Fibroblast of villous mesenchyme (primary cell): ENCODE results near the gene TMEM185B. TPM values are rescaled to one million over a fixed set of nuclear protein-coding genes. Genes with fewer than 3 reads are reported as not detected.

Experiments
- DNase-seq: peaks from one replicate; pipeline ENCODE4 v3.0.0-alpha.2; 2010; ENCODE audit warnings: low read depth
- H3K4me3 ChIP-seq: 2 replicates; pipeline ENCODE4 v1.5.1; 2011; ENCODE audit warnings: low read depth, mild to moderate bottlenecking, low read length
- CTCF ChIP-seq: IDR thresholded peaks from 2 replicates; pipeline ENCODE4 v1.5.1; 2012; ENCODE audit warnings: low read depth, mild to moderate bottlenecking, low read length; ENCODE audit not compliant: insufficient read depth
- total RNA-seq: library from RNA; depleted of rRNA; stranded (reverse); fragments of >200 nt; gene quantifications from 2 replicates; pipeline ENCODE4 v1.2.3, GENCODE V29; 2012

Gene TMEM185B
- total RNA-seq, result 27.4 and 36.3 TPM in 2 replicates

- peak; percentile 29 for TF ChIP-seq CTCF
- peak within 1 kb of the TSS; percentile 69 for H3K4me3 ChIP-seq
- DNase-seq, result peak; percentile 84
These were observed at the start of gene TMEM185B for GRCh38 chr2:120223034-120223912. TSS of gene TMEM185B (minus strand) at chr2:120223400. CDS start at chr2:120222976, 424 bp downstream.

- no peak overlapping the region for H3K4me3 ChIP-seq
These were observed 48.6 kb upstream of the TMEM185B start for GRCh38 chr2:120271711-120272379.

GRCh38 chr2:120269816-120270215, 46.6 kb upstream of the TMEM185B start:
- no peak overlapping the region for H3K4me3 ChIP-seq
- TF ChIP-seq CTCF, result no peak
- no peak for DNase-seq

More at GRCh38 chr2:120271711-120272379, 48.6 kb upstream of the TMEM185B start:
- DNase-seq, result no peak
- no peak for TF ChIP-seq CTCF

- no peak for DNase-seq
- TF ChIP-seq CTCF, result no peak
- no peak overlapping the region for H3K4me3 ChIP-seq
These were observed 46.0 kb upstream of the TMEM185B start for GRCh38 chr2:120269076-120269744.

GRCh38 chr2:120267348-120267747, 44.1 kb upstream of the TMEM185B start:
- TF ChIP-seq CTCF, result no peak
- no peak for DNase-seq
- H3K4me3 ChIP-seq, result no peak overlapping the region

- no peak for DNase-seq
- H3K4me3 ChIP-seq, result no peak overlapping the region
- TF ChIP-seq CTCF, result no peak
These were observed 41.8 kb upstream of the TMEM185B start for GRCh38 chr2:120265006-120265405.
